CD4-positive, alpha-beta T cell treated with Interferon alpha-2 for 1 hour (primary cell): ENCODE results near the gene GRIP2.

Source experiments
- DNase-seq, 2 donors: peaks; one replicate each; pipeline ENCODE4 v3.0.0-alpha.2; 2020 to 2022

Gene GRIP2

DNA sequence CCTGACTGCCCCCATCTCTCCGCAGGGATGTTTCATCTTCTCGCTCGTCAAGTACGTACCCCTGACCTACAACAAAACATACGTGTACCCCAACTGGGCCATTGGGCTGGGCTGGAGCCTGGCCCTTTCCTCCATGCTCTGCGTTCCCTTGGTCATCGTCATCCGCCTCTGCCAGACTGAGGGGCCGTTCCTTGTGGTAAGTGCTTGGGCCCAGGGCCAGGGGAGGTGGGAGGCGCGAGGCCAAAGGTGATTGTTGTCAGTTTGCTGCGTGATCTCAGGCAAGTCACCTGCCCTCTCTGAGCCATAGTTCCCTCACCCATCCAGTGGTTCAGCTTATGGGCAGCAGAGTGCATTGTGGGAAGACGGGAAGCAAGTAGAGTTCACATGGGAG is 58.5 kb downstream of the GRIP2 start:
- DNase-seq, result no peak

DNA sequence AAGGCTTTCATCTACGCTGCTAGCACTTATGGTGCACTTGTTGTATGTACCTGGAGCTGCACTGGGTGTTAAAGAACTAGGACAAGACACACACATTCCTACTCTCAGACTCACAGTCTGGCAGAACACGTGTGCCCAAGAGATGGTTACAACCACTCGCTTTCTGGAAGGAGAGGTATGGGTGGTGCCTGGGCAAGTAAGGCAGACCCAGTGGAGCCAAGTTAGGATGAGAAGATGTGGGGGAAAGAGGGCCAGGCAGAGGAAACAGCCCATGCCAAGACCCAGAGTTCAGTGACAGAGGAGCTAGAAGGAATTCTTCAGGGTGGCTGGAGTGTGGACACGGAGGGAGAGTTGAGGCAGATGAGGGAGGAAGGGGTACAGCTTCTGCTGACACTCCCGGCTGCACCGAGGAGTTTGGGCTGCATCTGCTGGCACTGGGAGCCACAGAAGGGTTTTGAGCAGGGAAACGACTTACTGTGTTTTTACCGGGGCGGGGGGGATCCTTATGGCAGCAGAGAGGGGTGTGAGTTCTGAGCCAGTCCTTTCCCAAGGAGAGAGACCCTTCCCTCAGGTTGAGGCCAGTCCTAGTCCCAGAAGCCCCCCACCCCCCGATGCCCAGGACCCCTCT is 59.0 kb downstream of the GRIP2 start:
- no peak for DNase-seq

DNA sequence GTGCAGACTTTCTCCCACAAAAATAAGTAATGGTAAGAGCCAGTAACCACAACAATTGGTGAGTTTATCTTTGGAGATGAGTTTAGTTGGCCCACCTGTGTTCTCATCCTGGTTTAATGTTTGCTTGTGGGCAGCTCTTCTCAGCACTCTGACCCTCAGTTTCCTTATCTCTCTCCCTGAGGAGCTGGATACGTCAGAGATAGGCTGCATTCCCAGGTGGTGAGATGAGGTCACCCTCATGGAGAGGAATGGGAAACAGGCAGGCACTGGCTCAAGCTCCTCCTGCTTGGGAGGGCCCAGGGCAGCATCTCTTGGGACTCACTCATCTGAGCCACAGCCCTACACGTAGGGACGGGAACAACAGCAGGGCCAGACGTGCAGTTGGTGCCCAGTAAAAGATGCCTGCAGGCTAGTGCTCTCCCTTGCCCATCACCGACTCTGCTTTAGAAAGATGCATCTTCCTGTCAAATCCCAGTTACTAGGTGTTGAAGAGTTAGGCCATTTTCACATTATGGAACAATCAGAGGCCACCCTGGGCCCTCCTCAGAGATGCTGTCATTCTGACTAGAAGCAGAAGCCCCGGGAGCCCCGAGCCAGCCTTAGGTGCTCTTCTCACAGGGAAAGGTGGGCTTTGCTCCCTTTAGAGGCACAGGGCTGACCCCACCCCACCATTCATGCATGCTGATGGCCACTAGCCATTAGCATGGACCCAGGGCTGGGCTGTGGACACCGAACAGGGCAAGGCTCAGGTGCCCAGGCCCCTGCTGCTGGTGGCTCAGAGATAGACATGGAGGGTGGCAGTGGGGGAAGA is 59.7 kb downstream of the GRIP2 start:
- DNase-seq, result no peak

DNA sequence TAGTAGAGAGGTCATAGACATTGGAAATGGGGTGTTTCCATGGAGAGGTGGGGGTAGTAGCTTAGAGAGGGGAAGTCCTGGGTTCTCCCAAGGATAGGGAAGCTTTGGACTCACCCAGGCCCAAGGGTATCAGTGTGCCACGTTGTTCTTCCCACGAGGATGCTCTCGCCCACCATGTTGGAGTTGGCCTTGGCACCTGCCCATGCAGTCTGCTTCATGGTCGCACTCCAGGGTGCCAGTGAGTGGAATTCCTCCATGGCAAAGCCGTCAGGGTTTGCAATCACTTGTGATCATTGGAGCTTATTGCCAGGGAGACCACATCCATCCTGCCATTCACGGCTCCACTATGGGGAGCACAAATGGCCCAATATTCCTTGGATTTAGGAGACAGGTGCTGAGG is 60.6 kb downstream of the GRIP2 start:
- DNase-seq, result no peak

DNA sequence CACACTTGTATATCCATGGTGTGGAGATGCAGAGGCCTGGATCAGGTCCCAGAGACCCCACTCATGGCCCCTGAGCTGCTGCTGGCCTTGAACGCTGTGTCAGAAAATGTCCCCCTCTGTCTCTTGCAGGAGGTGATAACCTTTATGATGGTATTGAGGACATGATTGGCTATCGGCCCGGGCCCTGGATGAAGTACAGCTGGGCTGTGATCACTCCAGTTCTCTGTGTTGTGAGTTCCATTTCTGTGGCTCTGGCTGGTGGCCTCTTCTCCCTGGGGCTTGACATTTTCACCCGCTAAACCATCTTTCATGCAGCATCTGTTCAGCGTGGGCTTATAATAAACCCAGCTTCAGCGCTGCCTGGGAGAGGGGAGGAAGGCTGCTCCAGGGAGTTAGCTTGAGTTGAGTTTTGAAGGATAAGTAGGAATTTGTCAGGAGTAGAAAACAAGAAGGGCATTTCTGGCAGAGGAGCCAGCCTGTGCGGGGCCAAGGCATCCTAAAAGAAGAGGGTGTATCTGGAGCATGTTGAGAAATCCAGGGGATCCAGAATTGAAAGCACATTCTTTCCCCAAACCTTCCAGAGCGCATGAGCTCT is 61.1 kb downstream of the GRIP2 start:
- no peak for DNase-seq

DNA sequence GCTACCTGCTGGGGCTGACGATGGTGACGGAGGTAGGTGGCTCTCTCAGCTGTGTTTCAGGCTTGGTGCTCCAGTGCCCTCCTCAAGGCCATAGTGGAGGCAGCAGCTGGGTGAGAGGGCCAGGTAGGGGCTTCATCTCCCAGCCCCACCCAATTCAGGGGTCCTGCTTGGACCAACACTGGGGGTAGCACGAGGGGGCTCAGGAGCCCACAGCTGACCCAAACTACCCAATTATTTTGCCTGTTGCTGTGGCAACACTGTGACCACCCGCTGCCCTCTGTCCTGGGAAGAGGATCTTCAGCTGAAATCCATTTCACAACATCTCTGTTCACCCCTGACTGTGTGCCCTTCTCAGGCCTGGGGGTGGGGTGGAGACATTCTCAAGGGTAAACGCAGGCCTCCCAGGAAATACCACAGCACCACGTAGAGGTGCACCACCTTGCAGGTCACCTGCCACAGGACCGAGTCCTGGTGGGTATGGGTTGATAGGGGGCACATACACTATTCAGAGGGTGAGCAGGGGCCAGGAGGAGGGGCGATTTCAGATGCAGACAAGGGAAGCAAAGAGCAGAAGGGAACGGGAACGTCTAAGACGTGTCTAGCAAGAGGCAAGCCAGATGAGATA is 62.7 kb downstream of the GRIP2 start:
- no peak for DNase-seq

DNA sequence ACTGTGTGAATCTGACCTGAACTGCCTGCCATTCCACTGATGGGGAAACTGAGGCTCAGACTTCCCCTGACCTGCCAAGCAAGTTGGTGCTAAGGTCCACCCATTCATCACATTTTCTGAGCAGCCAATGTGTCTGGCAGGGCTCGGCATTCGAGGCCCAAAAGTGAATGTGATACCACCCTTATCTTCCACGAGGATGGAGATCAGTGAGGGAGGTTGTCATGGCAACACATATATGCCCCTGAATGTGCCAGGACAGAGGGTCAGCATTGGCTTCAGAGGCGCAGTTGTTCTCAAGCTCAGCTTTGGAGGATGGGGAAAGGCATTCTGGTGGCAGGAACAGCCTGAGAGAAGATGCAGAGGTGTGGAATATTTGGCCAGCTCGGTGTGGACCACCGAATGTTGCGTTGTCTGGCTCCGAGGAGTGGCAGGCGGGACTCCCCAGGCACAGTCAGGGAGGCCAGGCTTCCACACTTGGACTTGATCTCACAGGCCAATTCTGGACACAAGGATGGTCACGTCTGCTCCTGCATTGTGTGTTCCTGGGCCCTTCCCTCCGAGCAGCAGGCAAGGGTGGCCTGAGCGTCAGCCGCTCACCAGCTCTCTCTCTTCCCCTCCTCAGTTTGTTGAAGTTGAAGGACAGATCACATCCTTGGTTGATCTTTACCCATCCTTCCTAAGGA is 63.4 kb downstream of the GRIP2 start:
- no peak for DNase-seq

DNA sequence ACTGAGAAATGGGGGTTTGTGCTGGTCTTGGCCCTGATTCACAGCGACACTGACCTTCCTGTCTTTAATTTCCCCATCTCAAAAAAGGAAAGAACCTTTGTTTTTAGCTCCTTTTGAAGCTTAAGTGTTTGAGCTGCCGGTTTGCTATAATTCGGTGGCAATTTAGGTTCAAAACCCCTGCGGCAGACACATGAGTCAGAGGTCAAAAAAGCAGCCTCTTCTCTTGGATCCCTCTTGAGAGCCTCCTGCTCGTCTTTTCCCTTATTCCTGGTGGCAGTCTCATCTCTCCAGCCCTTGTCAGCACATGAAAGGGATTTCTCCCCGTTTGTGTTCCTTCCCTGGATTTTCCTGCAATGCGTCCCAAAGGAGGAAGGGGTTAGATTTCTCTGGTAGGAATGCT is 64.5 kb downstream of the GRIP2 start:
- DNase-seq, result no peak

DNA sequence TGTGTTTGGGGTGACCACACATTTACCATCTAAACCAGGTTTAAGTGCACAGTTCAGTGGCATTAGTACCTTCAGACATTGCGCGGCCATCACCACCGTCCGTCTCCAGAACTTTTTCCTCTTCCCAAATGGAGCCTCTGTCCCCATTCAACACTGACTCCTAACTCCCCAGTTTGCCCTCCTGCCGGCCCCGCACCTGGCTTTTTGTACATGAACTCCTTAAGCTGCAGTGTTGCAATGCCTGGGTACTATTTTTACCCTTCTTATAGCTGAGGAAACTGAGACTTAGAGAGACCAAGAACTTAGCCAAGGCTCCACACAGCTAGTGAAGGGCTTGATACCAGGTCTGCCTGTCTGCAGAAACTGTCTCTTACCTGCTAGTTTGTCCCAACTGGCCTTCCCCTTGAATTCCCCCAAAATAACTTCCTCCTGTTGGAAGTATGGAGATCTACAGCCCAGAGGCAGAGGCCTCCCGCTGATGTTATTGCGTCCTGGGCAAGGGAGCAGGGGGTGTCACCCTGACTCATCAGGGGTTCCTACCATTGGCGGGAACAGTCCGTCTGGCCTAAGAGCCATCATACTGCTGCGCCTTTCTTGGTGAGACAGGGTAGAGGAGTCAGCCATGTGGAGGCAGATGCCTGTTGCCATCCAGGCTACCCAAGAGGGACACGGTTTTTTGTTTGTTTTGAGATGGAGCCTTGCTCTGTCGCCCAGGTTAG is 65.6 kb downstream of the GRIP2 start:
- no peak for DNase-seq

DNA sequence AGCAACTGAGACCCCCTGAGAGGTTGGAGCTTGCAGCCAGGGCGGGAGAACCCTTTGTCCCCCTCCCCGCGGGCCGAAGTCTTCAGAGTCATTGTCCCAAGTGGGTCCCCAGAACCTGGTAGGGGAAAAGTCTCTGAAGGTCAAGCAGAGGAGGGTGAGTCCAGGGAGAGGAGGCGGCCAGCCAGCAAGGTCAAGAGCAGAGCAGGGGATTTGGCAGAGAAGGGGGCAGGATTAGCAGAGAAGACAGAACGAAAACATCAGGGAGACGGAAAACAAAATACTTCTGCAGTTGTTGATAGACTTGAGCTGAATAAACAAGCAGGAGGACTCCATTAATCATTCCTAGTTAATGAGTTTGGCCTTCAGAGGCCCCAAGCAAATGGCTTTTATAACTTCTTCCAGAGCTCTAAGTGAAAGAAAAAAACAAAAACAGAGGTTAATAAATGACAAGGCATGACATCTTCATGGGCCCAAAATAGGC is 66.7 kb downstream of the GRIP2 start:
- DNase-seq, result no peak

DNA sequence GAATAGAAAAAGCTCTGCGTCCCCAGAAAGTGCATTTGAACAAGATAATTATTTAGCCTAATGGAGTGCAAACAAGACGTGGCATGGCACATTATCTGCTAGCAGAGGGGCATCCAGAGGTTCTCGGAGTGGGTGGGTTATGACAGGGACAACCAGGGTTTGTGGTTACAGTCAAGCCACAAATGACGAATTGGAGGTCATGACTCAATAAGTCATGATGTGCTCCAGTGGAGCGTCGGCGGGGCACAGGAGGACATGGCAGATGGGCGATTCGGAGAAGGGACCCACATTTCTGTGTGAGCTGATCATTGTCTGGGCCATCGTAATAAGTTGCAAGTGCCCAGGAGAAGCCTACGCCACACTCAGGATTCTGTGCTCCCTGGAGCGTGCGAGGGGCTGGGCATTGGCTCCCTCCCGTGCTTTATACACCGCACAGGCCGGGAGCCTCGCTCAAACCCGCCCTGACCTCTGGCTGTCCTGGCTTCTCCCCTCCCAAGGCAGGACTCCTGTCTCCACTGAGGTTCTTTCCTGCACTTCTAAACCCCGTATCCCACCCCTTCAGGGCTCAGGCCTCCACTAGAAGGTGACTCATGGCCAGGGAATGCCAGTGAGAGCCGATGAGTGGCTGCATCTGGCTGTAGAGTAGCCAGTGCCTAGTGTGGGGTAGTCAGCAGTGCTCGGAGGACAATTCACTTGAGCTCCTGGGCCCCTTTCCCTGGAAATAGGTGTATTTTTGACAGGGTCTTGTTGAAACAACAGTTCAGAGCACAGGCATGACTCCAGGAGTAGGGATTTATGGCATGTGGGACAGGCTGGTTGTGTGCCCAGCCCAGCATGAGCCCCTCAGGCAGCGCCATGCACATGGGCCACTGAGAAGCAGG is 67.4 kb downstream of the GRIP2 start:
- no peak for DNase-seq

DNA sequence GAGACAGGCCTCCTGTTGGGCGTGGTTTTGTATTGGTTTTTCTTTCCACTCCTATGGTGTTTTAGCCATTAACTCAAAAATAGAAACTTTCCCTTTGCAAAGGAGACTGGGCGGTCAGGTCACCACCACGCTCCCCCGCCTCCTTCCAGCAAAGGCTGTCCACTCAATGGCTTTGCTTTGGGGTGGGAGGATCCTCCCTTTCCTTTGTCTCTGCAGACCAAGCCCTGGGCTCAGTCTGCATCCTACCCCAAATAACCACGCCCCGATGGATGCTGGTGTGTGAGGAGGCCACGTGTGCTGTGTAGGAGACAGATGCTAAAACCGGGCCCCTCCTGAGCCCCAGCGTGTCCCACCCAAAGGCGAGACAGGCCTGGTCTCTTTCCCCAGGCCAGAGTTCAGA is 68.5 kb downstream of the GRIP2 start:
- no peak for DNase-seq

DNA sequence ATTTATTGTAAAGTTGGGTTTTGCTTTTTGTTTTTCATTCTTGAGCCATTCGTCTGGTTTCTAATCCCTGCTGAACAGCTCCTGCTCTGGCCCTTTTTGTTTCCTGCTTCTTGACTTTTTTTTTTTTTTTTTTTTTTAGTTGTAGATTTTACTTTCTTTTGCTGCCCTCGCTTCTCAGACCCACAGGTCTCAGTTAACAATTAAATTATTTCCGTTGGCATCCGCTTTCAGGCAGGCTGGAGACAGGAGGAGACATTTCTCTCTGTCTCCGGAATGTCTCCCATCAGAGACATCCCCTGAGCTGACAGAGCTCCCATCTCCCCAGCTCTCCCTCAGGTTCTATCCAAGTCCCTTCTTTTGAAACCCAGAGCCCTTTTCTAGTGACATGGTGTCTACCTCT is 69.1 kb downstream of the GRIP2 start:
- no peak for DNase-seq

DNA sequence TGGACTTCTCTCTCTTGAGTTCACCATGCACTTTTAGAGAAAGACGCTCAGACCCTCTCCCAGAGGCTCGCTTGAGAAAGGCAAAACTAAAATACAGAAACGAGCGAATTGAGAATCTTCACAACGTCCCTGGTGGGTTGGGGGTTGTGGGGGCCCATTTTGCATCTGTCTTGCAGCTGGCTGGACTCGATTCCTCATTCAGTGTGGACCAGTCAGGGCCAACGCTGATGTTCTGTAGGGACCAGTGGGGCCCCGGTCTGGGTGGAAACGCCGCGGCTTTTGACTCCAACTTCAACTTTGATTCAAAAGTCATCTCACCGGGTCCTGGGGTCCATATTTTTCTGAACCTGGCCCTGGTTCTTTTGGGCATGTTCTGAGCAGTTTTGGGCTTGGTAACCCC is 69.7 kb downstream of the GRIP2 start:
- no peak for DNase-seq

DNA sequence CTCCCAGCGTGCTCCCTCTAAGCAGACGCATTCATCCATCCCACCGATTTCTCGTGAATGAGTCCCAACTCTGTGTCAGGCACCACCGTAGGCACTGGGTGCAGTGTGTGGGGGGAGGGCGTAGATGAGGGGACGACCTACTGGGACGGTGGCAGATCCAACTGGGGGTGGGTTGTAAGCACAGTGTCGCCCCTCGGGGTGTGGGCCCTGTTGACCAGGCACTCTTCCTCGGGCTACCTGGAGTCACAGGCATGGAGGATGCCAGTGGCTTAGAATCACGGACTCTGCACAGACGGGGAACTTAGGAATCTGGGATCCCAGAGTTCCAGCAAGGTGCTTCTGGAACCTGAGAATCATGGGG is 71.5 kb downstream of the GRIP2 start:
- DNase-seq, result no peak

DNA sequence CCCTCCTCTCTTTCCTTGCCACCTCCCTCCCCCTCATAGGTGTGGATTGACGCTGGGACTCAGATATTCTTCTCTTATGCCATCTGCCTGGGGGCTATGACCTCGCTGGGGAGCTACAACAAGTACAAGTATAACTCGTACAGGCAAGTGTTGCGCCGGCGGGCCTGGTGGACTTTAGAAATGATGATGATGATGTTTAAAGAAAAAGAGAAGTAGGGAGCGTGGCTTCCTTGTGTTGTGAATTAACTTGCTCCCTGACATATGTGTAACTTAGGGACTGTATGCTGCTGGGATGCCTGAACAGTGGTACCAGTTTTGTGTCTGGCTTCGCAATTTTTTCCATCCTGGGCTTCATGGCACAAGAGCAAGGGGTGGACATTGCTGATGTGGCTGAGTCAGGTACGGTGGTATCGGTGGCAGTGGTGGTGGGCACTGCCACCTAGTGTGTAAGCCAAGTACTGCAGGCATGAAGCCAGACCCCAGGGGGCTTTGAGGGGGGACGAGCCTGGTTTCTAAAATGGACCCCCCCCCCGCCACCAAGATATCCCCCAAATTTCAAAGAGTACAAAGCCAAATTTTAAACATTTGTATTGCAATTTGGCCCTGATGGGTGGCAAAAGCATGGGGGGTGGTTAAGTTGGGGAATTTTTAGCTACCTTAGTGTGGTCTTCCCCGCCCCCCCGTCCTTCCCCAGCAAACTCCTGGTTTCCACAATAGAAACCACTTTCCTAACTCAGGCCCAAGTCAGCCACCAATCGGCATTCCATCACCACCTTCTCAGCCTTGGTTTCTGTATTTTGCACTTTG is 72.1 kb downstream of the GRIP2 start:
- peak; percentile 42 to 52 for DNase-seq

DNA sequence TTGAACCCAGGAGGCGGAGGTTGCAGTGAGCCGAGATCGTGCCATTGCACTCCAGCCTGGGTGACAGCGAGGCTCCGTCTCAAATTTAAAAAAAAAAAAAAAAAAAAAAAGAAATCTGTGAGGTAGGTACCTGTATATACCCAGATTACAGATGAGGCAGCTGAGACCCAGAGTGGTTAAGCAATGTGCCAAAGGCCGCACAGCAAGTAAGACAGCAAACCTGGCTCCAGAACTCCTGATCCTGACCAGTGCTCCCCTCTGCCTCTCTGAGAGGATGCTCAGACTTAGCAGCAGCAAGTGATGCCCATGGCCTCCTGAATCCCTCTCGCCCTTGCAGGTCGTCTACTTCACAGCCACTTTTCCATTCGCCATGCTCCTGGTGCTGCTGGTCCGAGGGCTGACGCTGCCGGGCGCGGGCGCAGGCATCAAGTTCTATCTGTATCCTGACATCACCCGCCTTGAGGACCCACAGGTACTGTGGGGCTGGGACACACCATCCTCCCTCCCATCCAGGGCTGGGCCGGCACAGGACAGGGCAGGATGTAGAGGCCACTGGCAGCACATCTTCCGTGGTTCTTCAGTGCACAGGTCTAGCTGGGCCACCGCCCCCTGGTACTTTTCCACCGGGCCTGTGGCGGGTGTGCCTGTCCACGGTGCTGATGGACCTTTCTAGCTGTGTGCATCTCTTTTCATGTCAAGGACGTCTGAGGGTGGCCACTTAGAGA is 73.8 kb downstream of the GRIP2 start:
- DNase-seq, result no peak

DNA sequence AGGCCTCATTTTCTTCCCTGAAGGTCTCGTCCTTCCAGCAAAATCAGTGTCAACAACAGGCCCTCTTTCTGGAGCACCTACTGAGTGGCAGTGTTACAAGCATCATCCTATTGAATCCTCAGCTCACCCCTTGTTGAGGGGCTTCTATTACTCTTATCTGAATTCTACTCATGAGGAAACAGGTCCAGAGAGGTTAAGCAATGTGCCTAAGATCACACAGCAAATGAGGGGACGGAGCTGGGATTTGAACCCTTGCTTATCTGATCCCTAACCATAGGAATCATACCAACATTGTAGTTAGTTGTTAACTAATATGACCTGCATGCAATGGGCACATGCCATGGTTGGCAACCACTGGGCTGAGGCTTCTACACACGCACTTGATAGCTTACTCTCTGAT is 74.7 kb downstream of the GRIP2 start:
- DNase-seq, result no peak

DNA sequence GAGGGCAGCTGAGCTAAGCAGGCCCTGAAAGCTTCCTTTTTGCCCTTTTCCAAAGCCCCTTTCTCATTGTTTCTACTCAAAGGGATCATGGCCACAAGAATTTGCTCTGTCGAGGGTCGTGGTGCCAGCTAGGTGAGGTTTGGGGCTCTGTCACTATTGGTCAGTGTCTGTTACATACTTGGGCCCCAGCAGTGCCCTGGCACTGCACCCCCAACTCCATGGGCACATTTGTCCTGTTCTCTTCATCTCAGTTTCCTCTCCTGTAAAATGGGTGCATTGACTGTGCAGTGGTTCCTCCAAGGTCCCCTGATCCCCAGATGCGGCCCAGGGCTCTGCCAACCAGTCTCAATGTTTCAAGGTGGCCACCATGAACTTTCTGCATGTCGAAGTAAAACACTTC is 75.6 kb downstream of the GRIP2 start:
- no peak for DNase-seq

DNA sequence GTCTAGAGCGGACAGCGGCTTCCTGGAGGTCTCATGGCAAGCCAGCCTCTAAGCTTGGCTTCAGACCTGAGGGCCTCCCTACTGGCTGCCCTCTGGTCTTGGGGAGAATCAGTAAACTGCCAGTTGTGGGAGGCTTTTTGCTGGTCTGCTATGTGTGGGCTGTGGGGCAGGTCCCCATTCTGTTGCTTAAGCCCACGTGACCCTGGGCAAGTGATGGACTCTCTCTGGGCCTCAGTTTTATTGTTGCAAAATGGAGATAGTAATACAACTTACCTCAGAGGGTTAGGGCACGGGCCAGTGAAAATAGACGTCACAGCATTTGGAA is 76.0 kb downstream of the GRIP2 start:
- no peak for DNase-seq
